Measurements from ENCODE around the gene DARS1.
"Not testable (repeated sequence)": the region's sequence is repeated elsewhere in the genome, so short reads cannot be mapped to it uniquely, and the experiment has no call there.

DARS1 gene

GRCh38 chr2:135942936-135943688 lies 42.3 kb downstream of the DARS1 start:
- no peak for DNase-seq

DNA sequence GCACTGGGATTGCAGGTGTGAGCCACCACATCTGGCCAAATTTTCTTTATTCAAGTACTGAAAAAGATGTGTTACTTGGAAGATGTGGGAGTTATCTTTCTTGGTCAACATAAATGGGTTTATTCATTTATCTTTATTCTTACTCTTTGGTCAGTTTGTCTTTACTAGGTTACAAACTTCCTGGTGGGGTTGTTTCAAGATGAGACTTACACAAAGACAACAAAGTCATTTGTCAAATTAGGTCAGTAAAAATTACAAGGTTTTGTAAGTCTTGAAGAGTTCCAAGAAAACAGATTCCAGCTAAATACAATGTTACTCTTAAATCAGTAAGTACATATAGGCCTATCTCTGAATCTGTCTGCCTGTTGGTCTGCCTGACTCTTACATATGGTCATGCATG lies 48.9 kb downstream of the DARS1 start:
- no peak for DNase-seq

DNA sequence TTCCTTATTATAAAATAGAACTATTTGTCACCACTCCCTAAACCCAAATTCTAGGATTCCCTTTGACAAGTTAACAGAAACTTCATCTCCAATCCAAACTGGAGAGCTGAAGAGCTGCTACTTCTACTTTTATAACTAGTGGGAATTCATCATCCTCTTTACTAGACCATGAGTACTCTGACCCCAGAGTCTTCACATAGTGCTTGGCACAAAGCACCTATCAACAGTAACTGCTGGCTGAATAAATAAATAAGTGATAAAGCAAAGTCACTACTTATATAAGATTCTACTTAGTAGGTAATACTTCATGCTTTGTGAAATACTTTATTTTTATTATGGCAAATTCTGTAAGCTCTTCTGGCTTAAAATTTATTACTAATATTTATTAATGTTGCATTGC lies 49.5 kb downstream of the DARS1 start:
- no peak for DNase-seq

DNA sequence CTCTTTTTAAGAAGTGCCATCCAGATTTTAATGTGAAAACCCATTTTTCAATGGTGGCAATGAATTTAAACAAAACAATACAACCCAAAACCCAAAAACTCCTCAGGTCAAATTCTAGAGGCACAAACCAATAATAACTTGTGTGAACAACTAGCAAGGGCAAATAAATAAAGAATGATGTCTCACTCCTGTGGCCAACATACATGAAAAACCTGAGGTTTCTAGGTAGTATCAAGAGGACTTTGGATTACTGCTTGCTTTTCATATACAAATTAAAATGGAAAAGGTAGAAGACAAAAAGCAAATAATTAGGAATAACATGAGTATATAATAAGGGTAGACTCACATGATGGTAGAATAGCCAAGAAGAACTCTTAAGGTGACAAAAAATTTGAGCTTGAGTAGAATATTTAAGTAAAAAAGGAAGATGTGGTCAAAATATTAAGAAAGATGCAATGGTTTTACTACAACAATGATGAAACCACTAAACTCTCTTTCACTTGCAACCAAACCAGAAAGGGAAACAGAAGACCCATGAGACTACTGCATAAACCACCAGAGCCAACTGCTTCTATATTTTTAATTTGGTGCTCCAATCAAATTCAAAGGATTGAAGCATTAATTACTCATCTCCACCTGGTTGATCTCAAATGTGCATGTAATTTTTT lies 53.5 kb downstream of the DARS1 start:
- no peak for DNase-seq

- DNase-seq: no peak
Observed at GRCh38 chr2:135926605-135927004, 58.8 kb downstream of the DARS1 start.

GRCh38 chr2:135925571-135925970 lies 59.9 kb downstream of the DARS1 start:
- no peak for DNase-seq

DNA sequence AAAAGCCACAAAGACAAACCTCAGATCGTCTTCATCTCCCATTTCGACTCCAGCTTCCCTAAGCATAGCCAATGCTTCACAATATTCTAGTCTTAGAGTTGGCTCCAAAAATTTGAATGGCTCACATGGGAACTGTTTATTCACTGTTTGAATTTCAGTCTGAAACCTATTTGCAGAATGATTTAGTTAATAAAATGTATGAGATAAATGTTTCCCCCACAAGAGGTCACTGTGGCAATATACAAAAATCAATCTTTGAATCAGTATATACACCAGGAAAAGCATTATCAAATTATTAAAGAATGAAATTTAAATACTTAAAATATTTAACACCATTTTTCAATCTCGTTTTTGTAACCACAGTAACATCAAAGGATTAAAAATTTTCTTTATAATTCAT lies 69.2 kb downstream of the DARS1 start:
- DNase-seq: no peak

DNA sequence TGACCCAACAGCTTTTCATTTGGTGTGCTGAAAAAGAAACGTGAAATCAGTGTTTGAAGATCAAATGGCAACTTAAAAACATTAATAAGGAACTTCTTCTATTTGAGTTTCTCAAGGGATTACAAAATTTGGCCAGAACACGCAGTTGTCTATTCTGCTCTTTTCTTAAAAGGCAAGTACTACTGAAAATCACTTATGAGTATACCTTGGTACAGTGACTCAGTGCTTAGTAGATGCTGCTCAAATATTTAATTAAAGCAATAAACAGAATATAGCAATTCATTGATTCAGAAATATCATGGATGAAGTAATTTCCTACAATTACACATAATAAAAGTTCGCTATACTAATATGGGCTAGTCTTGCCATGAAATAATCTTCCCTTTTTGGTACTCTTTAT lies 70.9 kb downstream of the DARS1 start:
- no peak for DNase-seq

- no peak for DNase-seq
Observed at GRCh38 chr2:135913727-135914365, 71.6 kb downstream of the DARS1 start.

GRCh38 chr2:135909976-135910375 lies 75.5 kb downstream of the DARS1 start:
- DNase-seq: no peak

DNA sequence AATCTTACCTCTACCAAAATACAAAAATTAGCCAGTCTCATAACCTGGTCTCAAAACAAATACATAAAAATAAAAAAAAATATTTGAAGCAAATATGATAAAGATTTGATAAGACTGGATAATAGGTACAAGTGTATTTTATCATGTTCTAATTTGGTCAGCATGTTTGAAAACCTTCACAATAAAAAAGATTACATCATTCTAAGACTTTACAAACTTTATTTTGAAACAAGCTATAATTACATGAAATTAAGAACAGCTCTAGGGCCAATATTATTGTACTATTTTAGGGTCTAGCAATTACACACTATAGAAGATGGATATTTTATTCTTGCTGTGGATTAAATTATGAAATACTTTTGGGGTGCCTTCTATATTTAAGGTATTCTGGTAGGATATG lies 79.7 kb downstream of the DARS1 start:
- no peak for DNase-seq

- DNase-seq: no peak
Observed at GRCh38 chr2:135904341-135904989, 81.0 kb downstream of the DARS1 start.

DNA sequence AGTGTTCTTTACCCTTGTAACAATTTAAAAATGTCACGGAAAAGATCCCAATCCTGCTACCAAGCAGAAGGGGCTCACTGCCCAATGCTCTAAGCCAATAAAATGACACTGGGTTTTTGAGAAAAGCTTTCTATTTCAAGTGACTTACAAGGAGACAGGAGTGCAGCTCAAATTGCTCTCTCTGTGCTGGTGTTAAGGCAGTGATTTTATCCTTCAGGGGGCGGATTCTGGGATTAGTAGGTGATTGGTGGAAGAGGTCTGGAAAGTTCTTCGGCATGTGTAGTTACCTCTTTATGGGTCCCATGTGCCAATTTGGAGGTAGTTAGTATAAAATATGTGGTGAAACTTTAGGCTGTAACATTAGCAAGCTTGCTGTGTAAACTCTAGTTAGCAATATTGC lies 81.8 kb downstream of the DARS1 start:
- DNase-seq: no peak

DNA sequence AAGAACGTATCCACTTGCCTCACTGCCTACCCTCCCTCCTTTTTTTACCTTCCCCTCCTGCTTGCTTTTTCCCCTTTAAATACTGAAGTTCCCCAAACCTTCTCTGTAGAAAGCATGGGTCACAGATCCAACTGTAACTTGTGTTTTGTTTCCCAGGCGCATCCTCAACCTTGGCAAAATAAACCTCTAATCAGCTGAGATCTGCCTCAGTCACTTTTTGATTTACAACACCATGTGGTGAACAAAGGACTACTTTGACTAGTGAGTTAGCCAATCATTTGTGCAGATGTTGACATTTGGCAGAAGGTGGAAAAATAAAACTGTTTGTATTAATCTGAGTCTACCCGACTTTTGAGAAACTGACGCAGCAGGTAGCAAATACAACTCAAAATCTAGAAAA lies 85.9 kb downstream of the DARS1 start:
- no peak for DNase-seq

- no peak for DNase-seq
Observed at GRCh38 chr2:135898234-135898786, 87.1 kb downstream of the DARS1 start.

GRCh38 chr2:135894930-135895329 lies 90.5 kb downstream of the DARS1 start:
- no peak for DNase-seq

- no peak for DNase-seq
Observed at GRCh38 chr2:135893374-135893794, 92.0 kb downstream of the DARS1 start.

GRCh38 chr2:135890835-135891234 lies 94.6 kb downstream of the DARS1 start:
- no peak for DNase-seq

DNA sequence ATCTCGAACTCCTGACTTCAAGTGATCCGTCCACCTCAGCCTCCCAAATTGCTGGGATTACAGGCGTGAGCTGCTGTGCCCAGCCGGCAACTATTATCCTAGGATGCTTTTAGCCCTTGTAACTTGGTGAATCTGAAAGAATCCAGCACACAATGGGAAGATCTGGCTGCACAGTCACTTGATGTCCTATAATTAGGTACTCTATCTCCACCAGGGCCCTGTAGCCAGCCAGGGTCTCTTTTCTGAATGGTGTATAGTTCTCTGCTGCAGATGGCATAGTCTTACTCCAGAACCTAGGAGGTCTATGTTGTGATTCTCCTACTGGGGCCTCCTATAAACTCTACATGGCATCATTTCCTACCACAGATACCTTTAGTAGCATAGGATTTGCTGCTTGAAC lies 95.3 kb downstream of the DARS1 start:
- no peak for DNase-seq

- not testable (repeated sequence) for DNase-seq
Observed at GRCh38 chr2:135888587-135888986, 96.8 kb downstream of the DARS1 start.

DNA sequence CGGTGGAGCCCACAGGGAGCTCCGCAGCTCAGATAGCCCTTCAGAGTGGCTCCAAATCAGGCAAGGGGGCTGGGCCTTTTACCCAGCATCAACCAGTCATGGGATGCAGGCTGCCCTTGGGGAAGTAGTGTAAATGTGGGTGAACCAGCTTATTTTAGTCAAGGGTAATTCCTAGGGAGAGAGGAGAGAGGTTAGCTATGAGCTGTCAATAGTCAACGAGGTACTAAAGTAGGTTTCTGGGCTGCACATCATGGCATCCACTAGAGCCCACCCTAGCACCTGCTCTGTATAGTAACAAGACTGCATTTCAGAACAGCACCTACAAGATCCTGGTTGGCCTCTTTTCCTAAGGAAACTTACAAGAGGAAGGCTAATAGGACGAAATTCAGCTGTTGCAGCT lies 99.7 kb downstream of the DARS1 start:
- DNase-seq: no peak

- DNase-seq: no peak
Observed at GRCh38 chr2:135882415-135882814, 103.0 kb downstream of the DARS1 start.

- DNase-seq: not testable (repeated sequence)
Observed at GRCh38 chr2:135876770-135877169, 108.7 kb downstream of the DARS1 start.

Measured in cerebellar nuclear complex (tissue), 1 donor.